ENCODE measurements around the gene RECQL5. TPM values are rescaled to one million over a fixed set of nuclear protein-coding genes. Genes with fewer than 3 reads are reported as not detected.
"Not testable (repeated sequence)": the region's sequence is repeated elsewhere in the genome, so short reads cannot be mapped to it uniquely, and the experiment has no call there.

RECQL5 gene
- total RNA-seq, 4 donors from 2014 or later, result 41.9 to 91.8 (median 70.1) TPM

DNA sequence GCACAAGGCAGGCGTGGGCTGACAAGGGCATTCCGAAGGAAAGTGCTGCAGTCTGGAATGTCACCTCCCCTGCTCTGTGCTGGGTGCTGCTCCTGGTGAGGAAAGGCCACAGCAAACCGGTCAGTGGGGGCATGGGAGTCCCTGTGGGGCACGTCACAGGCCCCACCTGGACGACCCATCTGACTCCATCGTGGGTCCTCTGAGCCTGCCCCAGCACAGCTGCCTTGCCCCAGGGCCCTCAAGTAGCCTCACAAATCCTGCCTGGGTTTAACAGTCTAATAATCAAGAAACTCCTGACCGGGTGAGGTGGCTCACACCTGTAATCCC, 82.1 kb downstream of the RECQL5 start:
- Histone ChIP-seq H3K4me1 (peaks cover 7 to 13% of the 10 kb centered on the region in 2 donors), H3K36me3 (no peaks in the 10 kb centered on the region), H3K27ac (no peak overlapping the region), H3K27me3 (no peaks in the 10 kb centered on the region), H3K4me3 (replicated peaks in 1 of 3) (no peak overlapping the region), H3K9me3 (no peaks in the 10 kb centered on the region)
- DNase-seq, result no peak
- TF ChIP-seq, protein P1, sequence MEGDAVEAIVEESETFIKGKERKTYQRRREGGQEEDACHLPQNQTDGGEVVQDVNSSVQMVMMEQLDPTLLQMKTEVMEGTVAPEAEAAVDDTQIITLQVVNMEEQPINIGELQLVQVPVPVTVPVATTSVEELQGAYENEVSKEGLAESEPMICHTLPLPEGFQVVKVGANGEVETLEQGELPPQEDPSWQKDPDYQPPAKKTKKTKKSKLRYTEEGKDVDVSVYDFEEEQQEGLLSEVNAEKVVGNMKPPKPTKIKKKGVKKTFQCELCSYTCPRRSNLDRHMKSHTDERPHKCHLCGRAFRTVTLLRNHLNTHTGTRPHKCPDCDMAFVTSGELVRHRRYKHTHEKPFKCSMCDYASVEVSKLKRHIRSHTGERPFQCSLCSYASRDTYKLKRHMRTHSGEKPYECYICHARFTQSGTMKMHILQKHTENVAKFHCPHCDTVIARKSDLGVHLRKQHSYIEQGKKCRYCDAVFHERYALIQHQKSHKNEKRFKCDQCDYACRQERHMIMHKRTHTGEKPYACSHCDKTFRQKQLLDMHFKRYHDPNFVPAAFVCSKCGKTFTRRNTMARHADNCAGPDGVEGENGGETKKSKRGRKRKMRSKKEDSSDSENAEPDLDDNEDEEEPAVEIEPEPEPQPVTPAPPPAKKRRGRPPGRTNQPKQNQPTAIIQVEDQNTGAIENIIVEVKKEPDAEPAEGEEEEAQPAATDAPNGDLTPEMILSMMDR (IDR thresholded peaks at IDR 0.05), result no peak
- no peak for TF ChIP-seq POLR2A (IDR thresholded peaks at IDR 0.05)
- WGBS, 2 donors, result 89 to 100% methylated on average over 1 to 2 of the region's 7 CpGs
- intact Hi-C loops (cut with DNase I), result loop anchor here (5.0 kb wide), 1 partner anchor 58 kb away; the partner anchor contains the start of gene LLGL2

DNA sequence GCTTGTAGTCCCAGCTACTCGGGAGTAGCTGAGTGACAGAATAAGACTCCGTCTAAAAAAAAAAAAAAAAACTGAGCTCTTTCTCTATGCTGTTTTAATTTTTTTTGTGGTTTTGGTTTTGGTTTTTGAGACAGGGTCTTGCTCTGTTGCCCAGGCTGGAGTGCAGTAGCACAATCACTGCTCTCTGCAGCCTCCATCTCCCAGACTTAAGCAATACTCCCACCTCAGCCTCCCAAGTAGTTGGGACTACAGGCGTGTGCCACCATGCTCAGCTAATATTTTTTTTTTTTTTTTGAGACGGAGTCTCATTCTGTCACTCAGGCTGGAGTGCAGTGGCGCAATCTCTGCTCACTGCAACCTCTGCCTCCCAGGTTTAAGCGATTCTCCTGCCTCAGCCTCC, 83.8 kb downstream of the RECQL5 start:
- WGBS, 2 donors, result 93 to 95% methylated on average over 6 of the region's 6 CpGs
- H3K27ac ChIP-seq; H3K9me3 ChIP-seq; H3K4me3 ChIP-seq (replicated peaks in 1 of 3); intact Hi-C loops (cut with DNase I); H3K36me3 ChIP-seq; DNase-seq; H3K27me3 ChIP-seq: not testable (repeated sequence)
- peaks cover 14 to 16% of the 10 kb centered on the region in 2 donors for H3K4me1 ChIP-seq

DNA sequence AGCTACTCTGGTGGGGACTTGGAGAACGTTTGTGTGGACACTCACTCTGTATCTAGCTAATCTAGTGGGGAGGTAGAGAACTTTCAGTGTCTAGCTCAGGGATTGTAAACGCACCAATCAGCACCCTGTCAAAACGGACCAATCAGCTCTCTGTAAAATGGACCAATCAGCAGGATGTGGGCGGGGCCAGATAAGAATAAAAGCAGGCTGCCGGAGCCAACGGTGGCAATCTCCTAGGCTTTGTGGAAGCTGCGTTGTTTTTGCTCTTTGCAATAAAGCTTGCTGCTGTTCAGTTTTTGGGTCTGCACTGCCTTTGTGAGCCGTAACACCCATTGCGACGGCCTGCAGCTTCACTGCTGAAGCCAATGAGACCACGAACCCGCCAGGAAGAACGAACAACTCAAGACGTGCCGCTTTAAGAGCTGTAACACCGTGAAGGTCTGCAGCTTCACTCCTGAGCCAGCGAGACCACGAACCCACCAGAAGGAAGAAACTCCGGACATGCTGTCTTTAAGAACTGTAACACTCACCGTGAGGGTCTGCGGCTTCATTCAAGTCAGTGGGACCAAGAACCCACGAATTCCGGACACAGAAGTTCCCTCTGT, 85.7 kb downstream of the RECQL5 start:
- intact Hi-C loops (cut with DNase I); H3K4me1 ChIP-seq; H3K36me3 ChIP-seq; H3K9me3 ChIP-seq; H3K27me3 ChIP-seq; DNase-seq; H3K27ac ChIP-seq; H3K4me3 ChIP-seq (replicated peaks in 1 of 3): not testable (repeated sequence)
- 92 to 96% methylated on average over 23 of the region's 23 CpGs for whole genome bisulfite sequencing, 2 donors

Other genes with a start within 250 kb of the RECQL5 start
- gene TMEM94, start 210.5 kb downstream of the RECQL5 start, total RNA-seq, result 100 to 1,000 TPM in 1 of 4 donors, 10 to 100 TPM in 3; 52.1 to 116 (median 92.7) TPM
- gene CASKIN2, start 151.6 kb downstream of the RECQL5 start, total RNA-seq, result 10 to 100 TPM; 15.0 to 87.2 (median 21.7) TPM
- 10 to 100 TPM; 11.6 to 46.6 (median 25.8) TPM for gene TSEN54, start 150.6 kb downstream of the RECQL5 start, total RNA-seq
- 10 to 100 TPM; 35.6 to 73.5 (median 53.8) TPM for gene LLGL2, start 141.5 kb downstream of the RECQL5 start, total RNA-seq
- gene MYO15B, start 79.4 kb downstream of the RECQL5 start, total RNA-seq, result 100 to 1,000 TPM in 2 of 4 donors, 10 to 100 TPM in 2; 64.9 to 209 (median 120) TPM
- 10 to 100 TPM in 2 of 4 donors, 1 to 10 TPM in 2; 2.3 to 13.6 (median 7.9) TPM for gene SMIM5, start 33.7 kb downstream of the RECQL5 start, total RNA-seq
- gene SAP30BP, start 184 bp upstream of the RECQL5 start, total RNA-seq, result 10 to 100 TPM; 52.5 to 83.6 (median 72.7) TPM
- gene ITGB4, start 54.3 kb upstream of the RECQL5 start, total RNA-seq, result 10 to 100 TPM; 19.7 to 27.3 (median 23.1) TPM
- 10 to 100 TPM; 15.4 to 28.5 (median 24.9) TPM for gene GALK1, start 98.0 kb upstream of the RECQL5 start, total RNA-seq
- 10 to 100 TPM; 32.5 to 61.4 (median 47.9) TPM for gene UNK, start 117.7 kb upstream of the RECQL5 start, total RNA-seq
- gene UNC13D, start 177.2 kb upstream of the RECQL5 start, total RNA-seq, result 1 to 10 TPM; 4.0 to 8.1 (median 5.2) TPM
- gene WBP2, start 188.2 kb upstream of the RECQL5 start, total RNA-seq, result 10 to 100 TPM; 41.8 to 64.5 (median 53.5) TPM
- gene TRIM47, start 211.4 kb upstream of the RECQL5 start, total RNA-seq, result 10 to 100 TPM; 14.7 to 27.8 (median 19.7) TPM
- 10 to 100 TPM; 23.0 to 39.4 (median 31.8) TPM for gene TRIM65, start 229.8 kb upstream of the RECQL5 start, total RNA-seq
- 10 to 100 TPM; 34.8 to 60.6 (median 50.3) TPM for gene MRPL38, start 237.7 kb upstream of the RECQL5 start, total RNA-seq

All from thyroid gland (tissue), 4 donors.